BJ (cell line): ENCODE results near the gene PIN1. TPM values are rescaled to one million over a fixed set of nuclear protein-coding genes. Genes with fewer than 3 reads are reported as not detected.

Experiments used
- CTCF ChIA-PET: fragments of 350-600 bp; formaldehyde crosslinking; extraction: SDS; loops from one replicate; lab custom pipeline; 2021; ENCODE audit warnings: antibody characterized with exemption, inconsistent platforms; lab: Yijun Ruan, JAX
- POLR2A ChIA-PET: fragments of 300-600 bp; sonication (Branson Sonifier 250); formaldehyde crosslinking; extraction: SDS; loops from one replicate; lab custom pipeline; 2021; ENCODE audit warnings: antibody characterized with exemption; lab: Charles Lee
- DNase-seq: peaks from one replicate; pipeline ENCODE4 v3.0.0-alpha.2; 2011; ENCODE audit warnings: low read depth
- H3K27me3 ChIP-seq: 2 replicates; pipeline ENCODE4 v1.6.0; 2011; ENCODE audit warnings: low read length; ENCODE audit not compliant: control insufficient read depth, insufficient read depth
- H3K36me3 ChIP-seq: 2 replicates; pipeline ENCODE4 v1.5.1; 2011; ENCODE audit warnings: low read length; ENCODE audit not compliant: control insufficient read depth, insufficient read depth
- H3K4me3 ChIP-seq: 2 replicates; pipeline ENCODE4 v1.5.1; 2011; ENCODE audit warnings: low read depth, mild to moderate bottlenecking, control low read depth, low read length
- CTCF ChIP-seq: IDR thresholded peaks from 2 replicates; pipeline ENCODE4 v1.5.1; 2011; ENCODE audit warnings: low read depth, mild to moderate bottlenecking, control low read depth, inconsistent platforms, low read length, moderate library complexity; ENCODE audit not compliant: insufficient read depth
- polyA plus RNA-seq: library from polyadenylated mRNA; depleted of rRNA; stranded (reverse); fragments of >200 nt; gene quantifications from 2 replicates; pipeline ENCODE4 v1.2.3, GENCODE V29; 2011

PIN1 gene
- polyA plus RNA-seq, 1 experiment, result 89.6 TPM

- TF ChIP-seq CTCF, result no peak
- H3K4me3 ChIP-seq, result no peak overlapping the region
- POLR2A ChIA-PET, result no interaction called here
- CTCF ChIA-PET, result interaction anchor here (0.6 to 2.4 kb wide), 5 partner anchors 10 to 172 kb away, joined by 3 to 8 read pairs (median 3); no protein-coding TSS in a partner anchor
- no peaks in the 10 kb centered on the region for H3K27me3 ChIP-seq
- H3K36me3 ChIP-seq, result no peaks in the 10 kb centered on the region
- DNase-seq, result no peak
Observed at GRCh38 chr19:9857920-9858746, 23.0 kb downstream of the PIN1 start.

DNA sequence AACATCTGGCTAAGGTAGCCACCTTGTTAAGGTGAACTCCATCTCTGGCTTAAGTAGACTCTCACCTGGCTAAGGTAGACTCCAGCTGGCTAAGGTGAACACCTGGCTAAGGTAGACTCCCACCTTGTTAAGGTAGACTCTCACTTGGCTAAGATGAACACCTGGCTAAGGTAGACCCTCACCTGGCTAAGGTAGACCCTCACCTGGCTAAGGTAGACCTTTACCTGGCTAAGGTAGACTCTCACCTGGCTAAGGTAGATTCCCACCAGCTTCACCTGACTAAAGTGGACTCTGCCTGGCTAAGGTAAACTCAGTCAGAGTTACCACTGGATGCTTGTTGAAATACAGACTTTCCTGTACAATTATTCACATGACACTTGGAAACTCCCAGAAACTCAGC lies 23.6 kb downstream of the PIN1 start:
- H3K4me3 ChIP-seq, result no peak overlapping the region
- ChIA-PET CTCF (interaction anchor here (1.1 to 2.4 kb wide), 3 partner anchors 11 to 171 kb away, joined by 3 to 8 read pairs (median 4); no protein-coding TSS in a partner anchor), POLR2A (no interaction called here)
- H3K36me3 ChIP-seq, result no peaks in the 10 kb centered on the region
- no peaks in the 10 kb centered on the region for H3K27me3 ChIP-seq
- DNase-seq, result no peak
- TF ChIP-seq CTCF, result no peak

GRCh38 chr19:9860407-9860806 lies 25.3 kb downstream of the PIN1 start:
- ChIA-PET CTCF (no interaction called here), POLR2A (no interaction called here)
- no peak for TF ChIP-seq CTCF
- Histone ChIP-seq H3K36me3 (no peaks in the 10 kb centered on the region), H3K27me3 (peaks cover 2% of the 10 kb centered on the region; the same call in 1 of the 2 replicates), H3K4me3 (no peak overlapping the region)
- DNase-seq, result no peak

DNA sequence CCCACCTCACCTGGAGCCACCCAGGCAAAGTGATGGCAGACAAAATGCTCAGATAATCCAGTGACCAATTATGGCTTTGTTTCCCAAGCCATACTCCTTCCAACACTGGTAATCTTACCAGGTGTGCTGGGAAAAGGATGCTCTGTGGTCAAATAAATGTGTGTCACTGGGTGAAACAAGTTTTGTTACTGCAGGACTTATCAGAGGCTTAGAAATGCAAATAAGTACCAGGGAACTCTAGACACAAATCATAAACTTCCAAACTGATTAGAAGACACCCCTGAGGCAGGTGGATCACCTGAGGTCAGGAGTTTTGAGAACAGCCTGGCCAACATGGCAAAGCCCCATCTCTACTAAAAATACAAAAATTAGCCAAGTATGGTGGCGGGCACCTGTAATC lies 26.4 kb downstream of the PIN1 start:
- CTCF ChIA-PET, result no interaction called here
- H3K4me3 ChIP-seq, result no peak overlapping the region
- no peaks in the 10 kb centered on the region for H3K36me3 ChIP-seq
- POLR2A ChIA-PET, result no interaction called here
- DNase-seq, result no peak
- TF ChIP-seq CTCF, result no peak
- peaks cover 2% of the 10 kb centered on the region; the same call in 1 of the 2 replicates for H3K27me3 ChIP-seq

- CTCF ChIA-PET, result interaction anchor here (0.7 kb wide), 1 partner anchor 22 kb away, joined by 3 read pairs; no protein-coding TSS in a partner anchor
- Histone ChIP-seq H3K27me3 (peaks cover 2% of the 10 kb centered on the region; the same call in 1 of the 2 replicates), H3K36me3 (no peaks in the 10 kb centered on the region), H3K4me3 (no peak overlapping the region)
- no peak for DNase-seq
- POLR2A ChIA-PET, result no interaction called here
- no peak for TF ChIP-seq CTCF
Observed at GRCh38 chr19:9862938-9863337, 27.8 kb downstream of the PIN1 start.
